GM12875 (cell line): Measurements from ENCODE around the gene PIP5K1B.

Experiments used
- H3K4me3 ChIP-seq: one replicate; pipeline ENCODE4 v1.5.1; 2011; ENCODE audit warnings: low read depth, low read length, control low read depth
- CTCF ChIP-seq: IDR thresholded peaks from 2 replicates; pipeline ENCODE4 v1.5.1; 2011; ENCODE audit warnings: low read depth, mild to moderate bottlenecking, control low read depth, inconsistent platforms, low read length, moderate library complexity, borderline replicate concordance; ENCODE audit not compliant: insufficient read depth

Gene PIP5K1B

GRCh38 chr9:68779558-68780379 lies 74.7 kb downstream of the PIP5K1B start:
- peak; percentile 51 for TF ChIP-seq CTCF

DNA sequence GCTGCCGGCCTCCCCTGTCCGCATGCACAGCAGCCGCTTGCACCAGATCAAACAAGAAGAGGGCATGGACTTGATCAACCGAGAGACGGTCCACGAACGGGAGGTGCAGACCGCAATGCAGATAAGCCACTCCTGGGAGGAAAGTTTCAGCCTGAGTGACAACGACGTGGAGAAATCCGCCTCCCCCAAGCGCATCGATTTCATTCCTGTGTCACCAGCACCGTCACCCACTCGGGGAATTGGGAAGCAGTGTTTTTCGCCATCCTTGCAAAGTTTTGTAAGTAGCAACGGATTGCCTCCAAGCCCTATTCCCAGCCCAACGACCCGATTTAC lies 75.3 kb downstream of the PIP5K1B start:
- TF ChIP-seq CTCF, result no peak
- peak overlapping the region; percentile 75 for H3K4me3 ChIP-seq

More at GRCh38 chr9:68779558-68780379, 74.7 kb downstream of the PIP5K1B start:
- peak overlapping the region; percentile 75 for H3K4me3 ChIP-seq

DNA sequence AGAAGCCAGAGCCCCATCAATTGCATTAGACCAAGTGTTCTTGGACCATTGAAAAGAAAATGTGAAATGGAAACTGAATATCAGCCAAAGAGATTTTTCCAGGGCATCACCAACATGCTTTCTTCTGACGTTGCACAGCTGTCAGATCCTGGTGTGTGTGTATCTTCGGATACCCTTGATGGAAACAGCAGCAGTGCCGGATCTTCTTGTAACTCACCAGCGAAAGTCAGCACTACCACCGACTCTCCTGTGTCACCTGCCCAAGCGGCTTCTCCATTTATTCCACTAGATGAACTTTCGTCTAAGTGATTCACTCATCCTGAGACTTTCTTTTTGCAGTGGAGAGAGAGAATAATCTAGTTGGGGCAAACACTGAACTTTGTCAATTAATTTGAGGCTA lies 75.7 kb downstream of the PIP5K1B start:
- no peak for TF ChIP-seq CTCF

DNA sequence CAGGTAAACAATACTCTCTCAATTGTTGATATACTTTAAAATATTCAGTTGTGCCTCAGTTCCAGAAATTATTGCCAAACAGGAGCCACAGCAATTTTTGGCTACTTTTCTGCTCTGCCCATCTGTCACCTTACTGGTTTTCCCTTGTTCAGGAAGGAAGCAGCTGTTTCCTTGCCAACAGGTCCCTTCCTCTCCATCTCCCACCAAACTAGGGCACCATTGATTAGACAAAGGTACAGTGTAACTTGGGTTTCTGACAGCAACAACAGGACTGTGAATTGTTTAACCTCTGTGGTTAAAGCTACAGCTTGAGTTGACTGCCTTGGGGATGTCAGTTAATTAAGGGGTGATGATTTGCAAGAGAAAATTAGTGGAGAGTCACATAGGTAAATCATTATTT lies 76.9 kb downstream of the PIP5K1B start:
- no peak for TF ChIP-seq CTCF
- H3K4me3 ChIP-seq, result no peak overlapping the region

More for the DNA sequence above, 75.7 kb downstream of the PIP5K1B start:
- peak overlapping the region; percentile 75 for H3K4me3 ChIP-seq

- no peak overlapping the region for H3K4me3 ChIP-seq
- TF ChIP-seq CTCF, result no peak
Observed at GRCh38 chr9:68782546-68782945, 77.5 kb downstream of the PIP5K1B start.

DNA sequence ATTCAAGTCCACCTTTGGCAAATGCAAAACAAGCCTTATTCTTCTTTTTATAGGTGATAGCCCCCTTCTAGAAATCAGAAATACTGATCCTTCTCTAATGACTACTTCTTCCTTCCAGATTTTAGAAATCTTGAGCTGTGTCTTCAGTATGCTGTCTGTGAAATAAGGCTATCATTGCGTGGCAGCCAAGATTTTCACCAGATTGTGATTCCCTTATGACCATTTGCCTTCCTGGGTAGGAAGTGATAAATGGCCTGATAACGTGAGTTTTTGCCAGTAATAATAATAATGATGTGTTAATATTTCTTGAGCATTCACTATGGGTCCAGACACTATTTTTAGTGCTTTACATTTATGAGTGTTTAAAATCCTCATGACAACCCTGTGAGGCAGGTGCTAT lies 80.9 kb downstream of the PIP5K1B start:
- no peak overlapping the region for H3K4me3 ChIP-seq
- TF ChIP-seq CTCF, result no peak

DNA sequence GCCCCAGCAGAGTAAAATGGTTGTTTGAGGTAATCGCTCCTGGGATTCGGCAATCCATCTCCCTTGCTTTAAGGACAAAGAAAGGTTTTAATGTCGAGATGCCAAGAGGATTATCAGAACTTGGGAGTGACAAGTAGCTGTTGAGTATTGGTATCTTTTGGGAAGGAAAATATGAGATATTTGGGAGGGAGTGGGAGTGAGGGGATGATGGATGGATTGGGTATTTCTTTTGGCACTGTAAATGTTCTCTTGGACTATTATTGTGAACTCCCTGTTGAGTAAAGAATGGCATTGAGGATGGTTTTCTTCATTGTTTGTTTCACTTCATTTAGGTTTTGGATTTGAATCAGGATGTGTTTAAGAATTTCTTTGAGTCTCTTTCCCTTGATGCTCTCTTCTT lies 86.1 kb downstream of the PIP5K1B start:
- H3K4me3 ChIP-seq, result no peak overlapping the region
- TF ChIP-seq CTCF, result no peak
